HepG2 (cell line): ENCODE data around the gene LENG1. TPM values are rescaled to one million over a fixed set of nuclear protein-coding genes. Genes with fewer than 3 reads are reported as not detected.

Experiments
- FOXK1 ChIP-seq: sonication (generic); formaldehyde crosslinking; IDR thresholded peaks from 2 replicates; pipeline ENCODE4 v1.4.0; 2020; ENCODE audit warnings: low read depth, missing genetic modification reagents, borderline replicate concordance
- MAZ ChIP-seq, 2 experiments: sonication (generic) in 1 of 2; formaldehyde crosslinking in 1 of 2; IDR thresholded peaks; 2 replicates each; pipeline versions ENCODE4 v1.5.0 to v1.6.1; 2012 to 2020; ENCODE audit warnings: low read depth in 2 of 2, mild to moderate bottlenecking in 2 of 2, borderline replicate concordance in 1 of 2, improper control_type of control experiment in 1 of 2, low read length in 1 of 2, missing genetic modification reagents in 1 of 2, moderate library complexity in 1 of 2
- RARG ChIP-seq: sonication (generic); formaldehyde crosslinking; IDR thresholded peaks from 2 replicates; pipeline ENCODE4 v1.4.0; 2020; ENCODE audit warnings: low read depth, mild to moderate bottlenecking, missing genetic modification reagents
- SP2 ChIP-seq: sonication (generic); formaldehyde crosslinking; IDR thresholded peaks from 2 replicates; pipeline ENCODE4 v1.5.1; 2020; ENCODE audit warnings: mild to moderate bottlenecking, missing genetic modification reagents
- SSRP1 ChIP-seq: IDR thresholded peaks from 2 replicates; pipeline ENCODE4 v1.6.1; 2016; ENCODE audit warnings: control low read depth
- ZNF350 ChIP-seq: sonication (generic); formaldehyde crosslinking; IDR thresholded peaks from 2 replicates; pipeline ENCODE4 v1.4.0; 2020; ENCODE audit warnings: mild to moderate bottlenecking, low read depth, missing genetic modification reagents, borderline replicate concordance
- ZNF720 ChIP-seq: sonication (generic); formaldehyde crosslinking; IDR thresholded peaks from 2 replicates; pipeline ENCODE4 v1.4.0; 2020; ENCODE audit warnings: missing genetic modification reagents
- ZNF83 ChIP-seq: sonication (generic); formaldehyde crosslinking; IDR thresholded peaks from 2 replicates; pipeline ENCODE4 v1.4.0; 2020; ENCODE audit warnings: missing genetic modification reagents, mild to moderate bottlenecking, borderline replicate concordance
- ZNF839 ChIP-seq: sonication (generic); formaldehyde crosslinking; IDR thresholded peaks from 2 replicates; pipeline ENCODE4 v1.4.0; 2020; ENCODE audit warnings: missing genetic modification reagents, mild to moderate bottlenecking, borderline replicate concordance
- polyA plus RNA-seq, 8 experiments: library from polyadenylated mRNA; depleted of rRNA in 3 of 8; stranded (reverse) in 7 of 8; unstranded in 1 of 8; fragments of >200 nt; fragmentation: Illumina TruSeq in 4 of 8; extraction: Trizol in 4 of 8; gene quantifications; 2 replicates each; pipeline versions ENCODE4 v1.2.1 to v1.2.3, GENCODE V29; 2011 to 2016; ENCODE audit warnings: low read depth in 4 of 8, missing spikeins in 1 of 8, mixed read lengths in 1 of 8; ENCODE audit not compliant: insufficient read depth in 1 of 8
- total RNA-seq, 5 experiments: library from RNA; depleted of rRNA; stranded (reverse); fragments of >200 nt; fragmentation: Illumina TruSeq; extraction: Trizol; gene quantifications; 2 replicates each; pipeline ENCODE4 v1.2.3, GENCODE V29; 2016; ENCODE audit warnings: low read depth in 1 of 5
- TF ChIP-seq, protein P1 (sequence below): sonication (generic); formaldehyde crosslinking; IDR thresholded peaks from 2 replicates; pipeline ENCODE4 v1.4.0; 2020; ENCODE audit warnings: mild to moderate bottlenecking, missing genetic modification reagents
- TF ChIP-seq, protein P2 (sequence below): sonication (generic); formaldehyde crosslinking; IDR thresholded peaks from 2 replicates; pipeline ENCODE4 v1.5.1; 2020; ENCODE audit warnings: missing genetic modification reagents, mild to moderate bottlenecking, borderline replicate concordance
- TF ChIP-seq, protein P3 (sequence below): sonication (generic); formaldehyde crosslinking; IDR thresholded peaks from 2 replicates; pipeline ENCODE4 v1.5.0; 2020; ENCODE audit warnings: mild to moderate bottlenecking, missing genetic modification reagents
- TF ChIP-seq, protein P4 (sequence below): sonication (generic); formaldehyde crosslinking; IDR thresholded peaks from 2 replicates; pipeline ENCODE4 v1.4.0; 2020; ENCODE audit warnings: mild to moderate bottlenecking, missing genetic modification reagents

LENG1 gene
- total and polyA plus RNA-seq, 2 of the 13 experiments (the other 11 are each of a cell fraction or from before 2014, with no cell fraction given): 1.8 to 3.8 TPM

DNA sequence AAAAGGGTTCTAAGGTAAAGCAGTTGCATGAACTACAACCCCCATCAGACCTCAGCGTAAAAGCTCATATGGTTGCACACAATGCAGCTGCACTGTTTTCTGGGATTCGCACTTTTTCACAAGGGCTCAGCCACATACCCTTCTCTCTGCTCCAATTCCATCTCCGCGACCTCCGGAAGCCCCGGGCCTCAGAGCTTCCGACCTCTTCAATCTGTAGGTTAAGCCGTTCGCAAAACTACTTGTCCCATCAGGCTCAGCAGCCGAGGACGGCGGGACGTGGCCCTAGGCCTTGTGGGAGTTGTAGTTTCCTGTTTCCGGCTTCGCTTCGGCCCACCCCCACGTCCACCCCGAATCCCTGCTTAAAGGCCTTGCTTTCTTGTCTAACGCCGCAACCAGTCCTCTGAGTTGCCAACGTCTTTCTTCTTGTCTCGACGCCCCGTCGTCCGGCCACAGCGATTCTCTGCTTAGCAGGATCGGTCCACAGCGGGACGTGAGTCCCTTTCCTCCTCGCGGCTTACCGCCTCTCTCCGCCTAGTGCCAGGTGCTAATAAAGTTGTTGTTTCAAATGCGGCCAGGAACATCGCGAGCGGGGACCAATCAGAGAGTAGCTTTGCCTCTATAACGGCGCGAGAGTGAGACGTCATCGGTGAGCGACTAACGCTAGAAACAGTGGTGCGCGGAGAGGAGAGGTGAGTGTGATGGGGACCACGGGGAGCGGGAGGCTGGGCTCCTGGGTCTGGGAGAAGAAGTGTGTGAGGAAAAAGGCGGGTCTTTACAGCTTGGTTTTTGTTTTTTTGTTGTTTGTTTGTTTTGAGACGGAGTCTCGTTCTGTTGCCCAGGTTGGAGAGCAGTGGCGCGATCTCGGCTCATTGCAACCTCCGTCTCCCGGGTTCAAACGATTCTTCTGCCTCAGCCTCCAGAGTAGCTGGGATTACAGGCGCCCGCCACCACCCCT is 44.1 kb downstream of the LENG1 start, which contains the start of the genes PRPF31 and TFPT (continued):
- TF ChIP-seq, protein P1, sequence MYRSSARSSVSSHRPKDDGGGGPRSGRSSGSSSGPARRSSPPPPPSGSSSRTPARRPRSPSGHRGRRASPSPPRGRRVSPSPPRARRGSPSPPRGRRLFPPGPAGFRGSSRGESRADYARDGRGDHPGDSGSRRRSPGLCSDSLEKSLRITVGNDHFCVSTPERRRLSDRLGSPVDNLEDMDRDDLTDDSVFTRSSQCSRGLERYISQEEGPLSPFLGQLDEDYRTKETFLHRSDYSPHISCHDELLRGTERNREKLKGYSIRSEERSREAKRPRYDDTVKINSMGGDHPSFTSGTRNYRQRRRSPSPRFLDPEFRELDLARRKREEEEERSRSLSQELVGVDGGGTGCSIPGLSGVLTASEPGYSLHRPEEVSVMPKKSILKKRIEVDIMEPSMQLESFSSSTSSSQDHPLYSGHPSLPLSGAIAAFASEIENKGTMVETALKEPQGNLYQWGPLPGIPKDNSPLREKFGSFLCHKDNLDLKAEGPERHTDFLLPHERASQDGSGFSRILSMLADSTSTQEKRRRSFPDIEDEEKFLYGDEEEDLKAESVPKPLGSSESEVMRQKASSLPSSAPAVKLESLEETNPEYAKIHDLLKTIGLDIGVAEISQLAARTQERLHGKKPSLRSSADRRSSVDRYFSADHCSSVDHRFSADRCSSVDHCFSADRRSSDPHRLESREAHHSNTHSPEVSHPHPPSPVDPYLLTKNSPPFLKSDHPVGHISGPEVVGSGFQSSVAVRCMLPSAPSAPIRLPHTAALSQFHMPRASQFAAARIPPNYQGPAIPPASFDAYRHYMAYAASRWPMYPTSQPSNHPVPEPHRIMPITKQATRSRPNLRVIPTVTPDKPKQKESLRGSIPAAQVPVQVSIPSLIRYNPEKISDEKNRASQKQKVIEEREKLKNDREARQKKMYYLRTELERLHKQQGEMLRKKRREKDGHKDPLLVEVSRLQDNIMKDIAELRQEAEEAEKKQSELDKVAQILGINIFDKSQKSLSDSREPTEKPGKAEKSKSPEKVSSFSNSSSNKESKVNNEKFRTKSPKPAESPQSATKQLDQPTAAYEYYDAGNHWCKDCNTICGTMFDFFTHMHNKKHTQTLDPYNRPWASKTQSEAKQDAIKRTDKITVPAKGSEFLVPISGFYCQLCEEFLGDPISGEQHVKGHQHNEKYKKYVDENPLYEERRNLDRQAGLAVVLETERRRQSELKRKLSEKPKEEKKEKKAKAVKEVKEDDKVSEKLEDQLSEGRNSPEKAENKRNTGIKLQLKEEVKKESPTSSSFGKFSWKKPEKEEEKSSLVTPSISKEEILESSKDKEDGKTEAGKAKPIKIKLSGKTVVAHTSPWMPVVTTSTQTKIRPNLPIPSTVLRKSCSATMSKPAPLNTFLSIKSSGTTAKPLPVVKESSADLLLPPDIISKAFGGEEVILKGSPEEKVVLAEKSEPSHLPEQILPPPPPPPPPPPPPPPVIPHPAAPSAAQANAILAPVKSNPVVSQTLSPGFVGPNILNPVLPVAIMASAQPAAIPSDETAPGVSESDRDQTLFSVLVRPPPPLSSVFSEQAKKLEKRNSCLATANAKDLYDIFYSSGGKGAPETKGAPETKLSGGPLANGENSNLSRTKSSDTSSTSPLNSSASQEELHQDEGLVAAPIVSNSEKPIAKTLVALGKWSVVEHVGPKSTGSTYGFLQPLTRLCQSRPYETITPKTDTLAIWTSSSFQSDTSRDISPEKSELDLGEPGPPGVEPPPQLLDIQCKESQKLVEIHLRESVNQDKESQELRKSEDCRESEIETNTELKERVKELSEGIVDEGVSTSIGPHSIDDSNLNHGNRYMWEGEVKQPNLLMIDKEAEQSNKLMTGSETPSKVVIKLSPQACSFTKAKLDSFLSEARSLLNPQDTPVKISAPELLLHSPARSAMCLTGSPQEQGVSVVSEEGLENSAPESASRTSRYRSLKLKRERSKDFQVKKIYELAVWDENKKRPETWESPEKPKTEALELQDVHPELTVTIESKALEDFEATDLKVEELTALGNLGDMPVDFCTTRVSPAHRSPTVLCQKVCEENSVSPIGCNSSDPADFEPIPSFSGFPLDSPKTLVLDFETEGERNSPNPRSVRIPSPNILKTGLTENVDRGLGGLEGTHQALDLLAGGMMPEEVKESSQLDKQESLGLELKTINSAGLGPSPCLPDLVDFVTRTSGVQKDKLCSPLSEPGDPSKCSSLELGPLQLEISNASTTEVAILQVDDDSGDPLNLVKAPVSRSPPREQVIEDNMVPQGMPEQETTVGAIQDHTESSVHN (CRISPR knock-in tag): peak; percentile 32; the same call in 1 of the 2 replicates
- TF ChIP-seq SSRP1 (no peak; the same call in 1 of the 2 replicates), ZNF839 (CRISPR knock-in tag) (no peak), ZNF350 (peak; percentile 88; the same call in 1 of the 2 replicates), RARG (CRISPR knock-in tag) (no peak), ZNF83 (no peak), ZNF720 (CRISPR knock-in tag) (peak; percentile 91; the same call in 1 of the 2 replicates), SP2 (CRISPR knock-in tag) (peak; percentile 75), MAZ (IDR thresholded peaks at IDR 0.05; ENCODE audit: borderline replicate concordance, low read depth, low read length) (no peak; the same call in 1 of the 2 replicates), MAZ (CRISPR knock-in tag; IDR thresholded peaks at IDR 0.05; ENCODE audit: low read depth) (peak; percentile 36; the same call in 1 of the 2 replicates), FOXK1 (peak; percentile 97)
- TF ChIP-seq, protein P2, sequence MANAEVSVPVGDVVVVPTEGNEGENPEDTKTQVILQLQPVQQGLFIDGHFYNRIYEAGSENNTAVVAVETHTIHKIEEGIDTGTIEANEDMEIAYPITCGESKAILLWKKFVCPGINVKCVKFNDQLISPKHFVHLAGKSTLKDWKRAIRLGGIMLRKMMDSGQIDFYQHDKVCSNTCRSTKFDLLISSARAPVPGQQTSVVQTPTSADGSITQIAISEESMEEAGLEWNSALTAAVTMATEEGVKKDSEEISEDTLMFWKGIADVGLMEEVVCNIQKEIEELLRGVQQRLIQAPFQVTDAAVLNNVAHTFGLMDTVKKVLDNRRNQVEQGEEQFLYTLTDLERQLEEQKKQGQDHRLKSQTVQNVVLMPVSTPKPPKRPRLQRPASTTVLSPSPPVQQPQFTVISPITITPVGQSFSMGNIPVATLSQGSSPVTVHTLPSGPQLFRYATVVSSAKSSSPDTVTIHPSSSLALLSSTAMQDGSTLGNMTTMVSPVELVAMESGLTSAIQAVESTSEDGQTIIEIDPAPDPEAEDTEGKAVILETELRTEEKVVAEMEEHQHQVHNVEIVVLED (CRISPR knock-in tag): peak; percentile 99
- TF ChIP-seq, protein P3, sequence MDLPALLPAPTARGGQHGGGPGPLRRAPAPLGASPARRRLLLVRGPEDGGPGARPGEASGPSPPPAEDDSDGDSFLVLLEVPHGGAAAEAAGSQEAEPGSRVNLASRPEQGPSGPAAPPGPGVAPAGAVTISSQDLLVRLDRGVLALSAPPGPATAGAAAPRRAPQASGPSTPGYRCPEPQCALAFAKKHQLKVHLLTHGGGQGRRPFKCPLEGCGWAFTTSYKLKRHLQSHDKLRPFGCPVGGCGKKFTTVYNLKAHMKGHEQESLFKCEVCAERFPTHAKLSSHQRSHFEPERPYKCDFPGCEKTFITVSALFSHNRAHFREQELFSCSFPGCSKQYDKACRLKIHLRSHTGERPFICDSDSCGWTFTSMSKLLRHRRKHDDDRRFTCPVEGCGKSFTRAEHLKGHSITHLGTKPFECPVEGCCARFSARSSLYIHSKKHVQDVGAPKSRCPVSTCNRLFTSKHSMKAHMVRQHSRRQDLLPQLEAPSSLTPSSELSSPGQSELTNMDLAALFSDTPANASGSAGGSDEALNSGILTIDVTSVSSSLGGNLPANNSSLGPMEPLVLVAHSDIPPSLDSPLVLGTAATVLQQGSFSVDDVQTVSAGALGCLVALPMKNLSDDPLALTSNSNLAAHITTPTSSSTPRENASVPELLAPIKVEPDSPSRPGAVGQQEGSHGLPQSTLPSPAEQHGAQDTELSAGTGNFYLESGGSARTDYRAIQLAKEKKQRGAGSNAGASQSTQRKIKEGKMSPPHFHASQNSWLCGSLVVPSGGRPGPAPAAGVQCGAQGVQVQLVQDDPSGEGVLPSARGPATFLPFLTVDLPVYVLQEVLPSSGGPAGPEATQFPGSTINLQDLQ: no peak
- TF ChIP-seq, protein P4, sequence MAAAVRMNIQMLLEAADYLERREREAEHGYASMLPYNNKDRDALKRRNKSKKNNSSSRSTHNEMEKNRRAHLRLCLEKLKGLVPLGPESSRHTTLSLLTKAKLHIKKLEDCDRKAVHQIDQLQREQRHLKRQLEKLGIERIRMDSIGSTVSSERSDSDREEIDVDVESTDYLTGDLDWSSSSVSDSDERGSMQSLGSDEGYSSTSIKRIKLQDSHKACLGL: no peak
